ENCODE data around the gene SMYD3. TPM values are rescaled to one million over a fixed set of nuclear protein-coding genes. Genes with fewer than 3 reads are reported as not detected.

The SMYD3 gene
- total RNA-seq, 1 donor from 2014 or later = 29.2 TPM

DNA sequence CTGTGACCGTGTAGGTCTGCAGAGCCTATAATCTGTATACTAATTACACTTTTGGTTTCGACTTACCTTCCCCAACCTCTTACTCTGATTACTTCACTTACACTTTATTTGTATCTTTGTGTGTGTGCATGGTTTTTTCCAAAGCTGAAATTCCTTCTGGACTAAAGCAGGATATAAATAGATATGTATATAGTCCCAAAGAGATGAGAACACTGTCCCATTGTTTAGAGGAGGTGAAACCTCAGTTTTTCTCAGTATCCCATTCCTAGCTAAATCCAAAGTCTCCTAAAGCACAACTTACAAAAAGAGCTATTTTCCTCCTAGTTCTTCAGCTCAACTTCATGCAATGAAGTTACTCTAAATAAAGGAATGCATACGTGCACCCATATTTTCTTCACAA, 442.2 kb downstream of the SMYD3 start:
- no peaks in the 10 kb centered on the region for H3K27me3 ChIP-seq (ENCODE audit: control insufficient read depth, insufficient read depth, low read length)
- TF ChIP-seq, protein P1, sequence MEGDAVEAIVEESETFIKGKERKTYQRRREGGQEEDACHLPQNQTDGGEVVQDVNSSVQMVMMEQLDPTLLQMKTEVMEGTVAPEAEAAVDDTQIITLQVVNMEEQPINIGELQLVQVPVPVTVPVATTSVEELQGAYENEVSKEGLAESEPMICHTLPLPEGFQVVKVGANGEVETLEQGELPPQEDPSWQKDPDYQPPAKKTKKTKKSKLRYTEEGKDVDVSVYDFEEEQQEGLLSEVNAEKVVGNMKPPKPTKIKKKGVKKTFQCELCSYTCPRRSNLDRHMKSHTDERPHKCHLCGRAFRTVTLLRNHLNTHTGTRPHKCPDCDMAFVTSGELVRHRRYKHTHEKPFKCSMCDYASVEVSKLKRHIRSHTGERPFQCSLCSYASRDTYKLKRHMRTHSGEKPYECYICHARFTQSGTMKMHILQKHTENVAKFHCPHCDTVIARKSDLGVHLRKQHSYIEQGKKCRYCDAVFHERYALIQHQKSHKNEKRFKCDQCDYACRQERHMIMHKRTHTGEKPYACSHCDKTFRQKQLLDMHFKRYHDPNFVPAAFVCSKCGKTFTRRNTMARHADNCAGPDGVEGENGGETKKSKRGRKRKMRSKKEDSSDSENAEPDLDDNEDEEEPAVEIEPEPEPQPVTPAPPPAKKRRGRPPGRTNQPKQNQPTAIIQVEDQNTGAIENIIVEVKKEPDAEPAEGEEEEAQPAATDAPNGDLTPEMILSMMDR (IDR thresholded peaks at IDR 0.05; ENCODE audit: insufficient read depth, low read length, poor library complexity, severe bottlenecking) = no peak
- DNase-seq (ENCODE audit: low read depth) = no peak
- H3K4me3 ChIP-seq (ENCODE audit: low read depth, low read length) = no peak overlapping the region
- H3K36me3 ChIP-seq (ENCODE audit: control insufficient read depth, insufficient read depth, low read length) = no peaks in the 10 kb centered on the region

DNA sequence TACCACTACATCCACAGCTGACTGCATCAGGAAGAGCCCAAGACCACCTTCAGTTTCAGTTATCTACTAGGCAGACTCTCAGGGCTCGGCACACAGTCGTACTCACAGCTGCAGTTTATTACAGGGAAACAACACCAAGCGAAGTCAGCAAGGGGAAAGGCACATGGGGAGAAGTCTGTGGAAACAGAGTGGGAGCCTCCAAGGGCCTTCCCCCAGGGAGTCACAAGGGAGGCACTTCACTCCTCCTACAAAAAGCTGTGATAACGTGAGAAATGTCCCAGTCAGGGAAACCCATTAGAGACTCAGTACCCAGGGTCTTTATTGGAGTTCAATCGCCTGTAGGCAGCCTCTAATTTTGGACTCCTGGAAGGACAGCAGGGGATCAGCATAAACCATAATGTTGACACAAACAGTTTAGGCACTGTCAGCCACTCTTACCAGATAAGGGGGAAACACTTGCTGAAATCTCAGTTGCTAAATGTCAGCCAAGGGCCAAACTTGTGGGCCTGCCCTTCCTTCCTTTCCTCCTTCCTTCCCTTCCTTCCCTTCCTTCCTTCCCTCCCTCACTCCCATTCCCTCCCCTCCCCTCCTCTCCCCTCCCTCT, 444.0 kb downstream of the SMYD3 start:
- TF ChIP-seq, protein P1 (IDR thresholded peaks at IDR 0.05; ENCODE audit: insufficient read depth, low read length, poor library complexity, severe bottlenecking) = no peak
- DNase-seq (ENCODE audit: low read depth) = no peak
- Histone ChIP-seq H3K36me3 (ENCODE audit: control insufficient read depth, insufficient read depth, low read length) (no peaks in the 10 kb centered on the region), H3K4me3 (ENCODE audit: low read depth, low read length) (no peak overlapping the region), H3K27me3 (ENCODE audit: control insufficient read depth, insufficient read depth, low read length) (no peaks in the 10 kb centered on the region)

DNA sequence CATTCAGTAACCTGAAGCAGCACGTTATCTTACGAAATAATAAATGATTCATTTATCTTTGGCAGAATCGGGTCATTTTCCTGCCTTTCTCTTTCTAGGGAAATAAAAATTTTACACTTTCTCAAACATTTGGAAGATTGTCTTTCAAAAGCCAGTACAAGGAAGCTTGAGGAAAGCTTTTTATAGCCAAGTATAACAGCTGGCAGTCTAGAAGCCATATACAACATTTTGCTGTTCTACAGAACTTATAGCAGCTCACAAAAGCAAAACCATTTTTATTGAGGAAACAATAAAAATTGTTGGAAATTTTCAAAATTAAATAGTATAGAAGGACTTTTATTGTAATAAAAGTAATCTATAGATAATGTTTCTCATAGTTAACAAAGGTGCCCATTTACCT, 448.6 kb downstream of the SMYD3 start:
- no peak overlapping the region for H3K4me3 ChIP-seq (ENCODE audit: low read depth, low read length)
- DNase-seq (ENCODE audit: low read depth) = no peak
- TF ChIP-seq, protein P1 (IDR thresholded peaks at IDR 0.05; ENCODE audit: insufficient read depth, low read length, poor library complexity, severe bottlenecking) = no peak
- H3K27me3 ChIP-seq (ENCODE audit: control insufficient read depth, insufficient read depth, low read length) = no peaks in the 10 kb centered on the region
- H3K36me3 ChIP-seq (ENCODE audit: control insufficient read depth, insufficient read depth, low read length) = no peaks in the 10 kb centered on the region

- no peak for DNase-seq (ENCODE audit: low read depth)
- H3K27me3 ChIP-seq (ENCODE audit: control insufficient read depth, insufficient read depth, low read length) = no peaks in the 10 kb centered on the region
- no peaks in the 10 kb centered on the region for H3K36me3 ChIP-seq (ENCODE audit: control insufficient read depth, insufficient read depth, low read length)
- H3K4me3 ChIP-seq (ENCODE audit: low read depth, low read length) = no peak overlapping the region
- TF ChIP-seq, protein P1 (IDR thresholded peaks at IDR 0.05; ENCODE audit: insufficient read depth, low read length, poor library complexity, severe bottlenecking) = no peak
Measured at GRCh38 chr1:246052603-246053002, 454.5 kb downstream of the SMYD3 start.

- TF ChIP-seq, protein P1 (IDR thresholded peaks at IDR 0.05; ENCODE audit: insufficient read depth, low read length, poor library complexity, severe bottlenecking) = no peak
- DNase-seq (ENCODE audit: low read depth) = no peak
- Histone ChIP-seq H3K36me3 (ENCODE audit: control insufficient read depth, insufficient read depth, low read length) (no peaks in the 10 kb centered on the region), H3K4me3 (ENCODE audit: low read depth, low read length) (no peak overlapping the region), H3K27me3 (ENCODE audit: control insufficient read depth, insufficient read depth, low read length) (no peaks in the 10 kb centered on the region)
Measured at GRCh38 chr1:246051909-246052518, 455.1 kb downstream of the SMYD3 start.

DNA sequence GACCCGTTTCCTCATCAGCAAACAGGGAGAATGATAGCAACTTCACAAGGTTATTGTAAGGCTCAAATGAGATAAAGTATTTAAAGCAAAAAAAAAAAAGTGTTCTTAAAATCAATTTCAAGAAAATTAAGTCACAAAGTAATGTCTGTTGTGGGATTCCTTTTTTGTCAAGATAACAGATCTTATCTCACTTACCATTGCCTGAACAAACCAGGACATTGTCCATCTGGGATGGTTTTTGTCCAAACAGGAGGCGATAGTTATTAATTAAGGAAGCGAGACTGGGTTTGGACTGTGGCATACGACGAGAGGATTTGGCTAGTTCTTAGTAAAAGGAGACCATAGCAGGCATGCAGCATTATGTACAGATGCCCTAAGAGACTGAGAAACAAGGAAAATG, 458.4 kb downstream of the SMYD3 start:
- Histone ChIP-seq H3K4me3 (ENCODE audit: low read depth, low read length) (no peak overlapping the region), H3K36me3 (ENCODE audit: control insufficient read depth, insufficient read depth, low read length) (no peaks in the 10 kb centered on the region), H3K27me3 (ENCODE audit: control insufficient read depth, insufficient read depth, low read length) (no peaks in the 10 kb centered on the region)
- TF ChIP-seq, protein P1 (IDR thresholded peaks at IDR 0.05; ENCODE audit: insufficient read depth, low read length, poor library complexity, severe bottlenecking) = no peak
- no peak for DNase-seq (ENCODE audit: low read depth)

Data from kidney epithelial cell (primary cell).